ENCODE measurements around the gene ATG9A.

- TF ChIP-seq EZH2 (IDR thresholded peaks at IDR 0.05; ENCODE audit: borderline replicate concordance, insufficient read depth, low read depth, low read length, poor library complexity, severe bottlenecking) (no peak), CTCF (IDR thresholded peaks at IDR 0.05) (no peak)
These were observed 20.0 kb upstream of the ATG9A start for GRCh38 chr2:219249203-219249980.
